GM12878 (cell line): ENCODE measurements around the gene WDR18. TPM values are rescaled to one million over a fixed set of nuclear protein-coding genes. Genes with fewer than 3 reads are reported as not detected.
A peak's percentile ranks its signal among the peaks of the same experiment; 100 is the strongest.

Source experiments
- CHD2 ChIP-seq: IDR thresholded peaks from 2 replicates; pipeline ENCODE4 v1.6.1; 2011; ENCODE audit warnings: low read depth, low read length, improper control_type of control experiment, borderline replicate concordance
- EED ChIP-seq: sonication (generic); IDR thresholded peaks from 2 replicates; pipeline ENCODE4 v1.6.1; 2016; ENCODE audit warnings: antibody characterized with exemption, low read depth
- GATAD2B ChIP-seq: fragments of 450-650 bp; conservative IDR thresholded peaks from 2 replicates; pipeline ENCODE4 v1.6.1; 2017; ENCODE audit warnings: low read depth, mild to moderate bottlenecking, moderate library complexity
- HDAC2 ChIP-seq: fragments of 200-600 bp; sonication (generic); IDR thresholded peaks from 2 replicates; pipeline ENCODE4 v1.6.1; 2017
- JUNB ChIP-seq: IDR thresholded peaks from 2 replicates; pipeline ENCODE4 v1.6.1; 2016; ENCODE audit warnings: antibody characterized with exemption, mild to moderate bottlenecking
- MEF2A ChIP-seq: IDR thresholded peaks from 2 replicates; pipeline ENCODE4 v1.6.1; 2011; ENCODE audit warnings: low read depth, mild to moderate bottlenecking, low read length, moderate library complexity; ENCODE audit not compliant: insufficient read depth
- NFXL1 ChIP-seq: fragments of 450-650 bp; IDR thresholded peaks from 2 replicates; pipeline ENCODE4 v1.6.1; 2017; ENCODE audit warnings: antibody characterized with exemption, mild to moderate bottlenecking, borderline replicate concordance
- NFYA ChIP-seq: IDR thresholded peaks from 2 replicates; pipeline ENCODE4 v1.6.1; 2011; ENCODE audit warnings: low read depth, mild to moderate bottlenecking, low read length, improper control_type of control experiment, borderline replicate concordance
- RBBP5 ChIP-seq: fragments of 200-600 bp; sonication (generic); conservative IDR thresholded peaks from 2 replicates; pipeline ENCODE4 v1.6.1; 2016
- SIX5 ChIP-seq: IDR thresholded peaks from 2 replicates; pipeline ENCODE4 v1.6.1; 2011; ENCODE audit warnings: mild to moderate bottlenecking, low read depth, low read length, moderate library complexity; ENCODE audit not compliant: severe bottlenecking
- SMARCA5 ChIP-seq: fragments of 450-650 bp; IDR thresholded peaks from 2 replicates; pipeline ENCODE4 v1.6.1; 2017; ENCODE audit warnings: mild to moderate bottlenecking
- STAT1 ChIP-seq: fragments of 450-650 bp; conservative IDR thresholded peaks from 2 replicates; pipeline ENCODE4 v1.6.1; 2014; ENCODE audit warnings: antibody characterized with exemption, mild to moderate bottlenecking
- STAT3 ChIP-seq: IDR thresholded peaks from 2 replicates; pipeline ENCODE4 v1.6.1; 2011; ENCODE audit warnings: low read depth, low read length, improper control_type of control experiment
- TCF7 ChIP-seq: IDR thresholded peaks from 2 replicates; pipeline ENCODE4 v1.6.1; 2014; ENCODE audit warnings: antibody characterized with exemption, borderline replicate concordance
- ZBED1 ChIP-seq: IDR thresholded peaks from 2 replicates; pipeline ENCODE4 v1.6.1; 2016; ENCODE audit warnings: borderline replicate concordance
- polyA plus RNA-seq, 11 experiments: library from polyadenylated mRNA; depleted of rRNA in 4 of 11; unstranded in 6 of 11; stranded (reverse) in 5 of 11; fragments of >200 nt; fragmentation: Nextera tagmentation in 4 of 11; fragmentation: Illumina TruSeq in 1 of 11; extraction: Ambion mirVana in 4 of 11; extraction: Trizol in 1 of 11; gene quantifications; 1 replicate in 1 of 11; 2 replicates in 10 of 11; pipeline versions ENCODE4 v1.2.1 to v1.2.3, GENCODE V29; 2011 to 2016; ENCODE audit warnings: inconsistent platforms in 2 of 11, missing spikeins in 2 of 11, low read depth in 1 of 11
- total RNA-seq, 4 experiments: library from RNA; depleted of rRNA in 3 of 4; stranded (reverse); fragments of >200 nt in 3 of 4; fragmentation: Illumina TruSeq in 1 of 4; extraction: Trizol in 1 of 4; gene quantifications; 2 replicates each; pipeline versions ENCODE4 v1.2.1 to v1.2.3, GENCODE V29; 2013 to 2021
- TF ChIP-seq, protein P1 (sequence below): fragments of 450-650 bp; IDR thresholded peaks from 2 replicates; pipeline ENCODE4 v1.6.1; 2017; ENCODE audit warnings: mild to moderate bottlenecking, moderate library complexity
- TF ChIP-seq, protein P2 (sequence below): fragments of 450-650 bp; formaldehyde crosslinking; IDR thresholded peaks from 2 replicates; pipeline ENCODE4 v1.4.0; 2020; ENCODE audit warnings: mild to moderate bottlenecking, moderate library complexity
- TF ChIP-seq, protein P3 (sequence below): fragments of 450-650 bp; conservative IDR thresholded peaks from 2 replicates; pipeline ENCODE4 v1.6.1; 2017; ENCODE audit warnings: mild to moderate bottlenecking, moderate library complexity
- TF ChIP-seq, protein P4 (sequence below): IDR thresholded peaks from 2 replicates; pipeline ENCODE4 v1.6.1; 2012; ENCODE audit warnings: low read depth, low read length, improper control_type of control experiment
- TF ChIP-seq, protein P5 (sequence below): fragments of 450-650 bp; IDR thresholded peaks from 2 replicates; pipeline ENCODE4 v1.6.1; 2017; ENCODE audit warnings: borderline replicate concordance

The WDR18 gene
- total and polyA plus RNA-seq, 10 of the 15 experiments (the other 5 are each of a cell fraction or from before 2014, with no cell fraction given), result 3.0 to 206 (median 62.3) TPM

DNA sequence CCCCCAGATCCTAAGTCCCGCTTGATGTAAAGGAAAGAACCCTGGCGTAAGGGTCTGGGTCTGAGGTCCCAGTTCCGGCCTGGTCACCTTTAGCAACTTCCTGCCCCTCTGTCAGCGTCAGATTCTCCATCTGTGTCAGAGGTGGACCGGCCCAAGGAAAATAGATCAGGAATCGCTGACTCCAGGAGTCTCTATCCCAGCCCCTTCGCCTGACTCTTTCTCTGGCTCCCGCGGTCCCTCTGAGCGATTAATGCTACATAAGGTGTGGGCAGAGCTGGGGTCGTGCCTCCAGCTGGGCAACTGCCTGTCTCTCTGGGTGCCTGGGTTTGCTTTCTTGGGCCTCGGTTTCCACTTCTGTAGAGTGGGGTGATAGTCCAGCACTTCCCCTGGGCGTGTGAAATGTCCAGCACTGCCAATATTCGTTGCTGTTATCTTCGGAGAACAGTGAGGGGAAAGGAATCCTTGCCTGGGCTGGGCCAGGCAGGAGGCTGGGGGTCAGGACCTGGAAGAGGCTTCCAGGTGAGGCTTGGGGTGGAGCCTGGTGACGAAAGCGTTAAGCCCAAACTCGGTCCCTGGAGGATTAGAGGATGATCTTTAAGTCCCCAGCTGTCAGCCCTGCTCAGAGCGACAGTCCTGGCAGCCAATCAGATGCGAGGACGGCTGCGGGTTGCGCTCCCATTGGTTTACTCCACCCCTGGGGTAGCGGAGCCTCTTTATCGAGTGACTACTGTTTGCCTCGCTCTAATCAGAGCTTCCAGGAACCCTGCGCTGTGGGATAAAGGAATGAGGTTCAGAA, 56.5 kb downstream of the WDR18 start (continued):
- TF ChIP-seq MEF2A, result no peak
- TF ChIP-seq, protein P1, sequence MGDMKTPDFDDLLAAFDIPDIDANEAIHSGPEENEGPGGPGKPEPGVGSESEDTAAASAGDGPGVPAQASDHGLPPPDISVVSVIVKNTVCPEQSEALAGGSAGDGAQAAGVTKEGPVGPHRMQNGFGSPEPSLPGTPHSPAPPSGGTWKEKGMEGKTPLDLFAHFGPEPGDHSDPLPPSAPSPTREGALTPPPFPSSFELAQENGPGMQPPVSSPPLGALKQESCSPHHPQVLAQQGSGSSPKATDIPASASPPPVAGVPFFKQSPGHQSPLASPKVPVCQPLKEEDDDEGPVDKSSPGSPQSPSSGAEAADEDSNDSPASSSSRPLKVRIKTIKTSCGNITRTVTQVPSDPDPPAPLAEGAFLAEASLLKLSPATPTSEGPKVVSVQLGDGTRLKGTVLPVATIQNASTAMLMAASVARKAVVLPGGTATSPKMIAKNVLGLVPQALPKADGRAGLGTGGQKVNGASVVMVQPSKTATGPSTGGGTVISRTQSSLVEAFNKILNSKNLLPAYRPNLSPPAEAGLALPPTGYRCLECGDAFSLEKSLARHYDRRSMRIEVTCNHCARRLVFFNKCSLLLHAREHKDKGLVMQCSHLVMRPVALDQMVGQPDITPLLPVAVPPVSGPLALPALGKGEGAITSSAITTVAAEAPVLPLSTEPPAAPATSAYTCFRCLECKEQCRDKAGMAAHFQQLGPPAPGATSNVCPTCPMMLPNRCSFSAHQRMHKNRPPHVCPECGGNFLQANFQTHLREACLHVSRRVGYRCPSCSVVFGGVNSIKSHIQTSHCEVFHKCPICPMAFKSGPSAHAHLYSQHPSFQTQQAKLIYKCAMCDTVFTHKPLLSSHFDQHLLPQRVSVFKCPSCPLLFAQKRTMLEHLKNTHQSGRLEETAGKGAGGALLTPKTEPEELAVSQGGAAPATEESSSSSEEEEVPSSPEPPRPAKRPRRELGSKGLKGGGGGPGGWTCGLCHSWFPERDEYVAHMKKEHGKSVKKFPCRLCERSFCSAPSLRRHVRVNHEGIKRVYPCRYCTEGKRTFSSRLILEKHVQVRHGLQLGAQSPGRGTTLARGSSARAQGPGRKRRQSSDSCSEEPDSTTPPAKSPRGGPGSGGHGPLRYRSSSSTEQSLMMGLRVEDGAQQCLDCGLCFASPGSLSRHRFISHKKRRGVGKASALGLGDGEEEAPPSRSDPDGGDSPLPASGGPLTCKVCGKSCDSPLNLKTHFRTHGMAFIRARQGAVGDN, result no peak
- TF ChIP-seq EED, result no peak
- TF ChIP-seq, protein P2, sequence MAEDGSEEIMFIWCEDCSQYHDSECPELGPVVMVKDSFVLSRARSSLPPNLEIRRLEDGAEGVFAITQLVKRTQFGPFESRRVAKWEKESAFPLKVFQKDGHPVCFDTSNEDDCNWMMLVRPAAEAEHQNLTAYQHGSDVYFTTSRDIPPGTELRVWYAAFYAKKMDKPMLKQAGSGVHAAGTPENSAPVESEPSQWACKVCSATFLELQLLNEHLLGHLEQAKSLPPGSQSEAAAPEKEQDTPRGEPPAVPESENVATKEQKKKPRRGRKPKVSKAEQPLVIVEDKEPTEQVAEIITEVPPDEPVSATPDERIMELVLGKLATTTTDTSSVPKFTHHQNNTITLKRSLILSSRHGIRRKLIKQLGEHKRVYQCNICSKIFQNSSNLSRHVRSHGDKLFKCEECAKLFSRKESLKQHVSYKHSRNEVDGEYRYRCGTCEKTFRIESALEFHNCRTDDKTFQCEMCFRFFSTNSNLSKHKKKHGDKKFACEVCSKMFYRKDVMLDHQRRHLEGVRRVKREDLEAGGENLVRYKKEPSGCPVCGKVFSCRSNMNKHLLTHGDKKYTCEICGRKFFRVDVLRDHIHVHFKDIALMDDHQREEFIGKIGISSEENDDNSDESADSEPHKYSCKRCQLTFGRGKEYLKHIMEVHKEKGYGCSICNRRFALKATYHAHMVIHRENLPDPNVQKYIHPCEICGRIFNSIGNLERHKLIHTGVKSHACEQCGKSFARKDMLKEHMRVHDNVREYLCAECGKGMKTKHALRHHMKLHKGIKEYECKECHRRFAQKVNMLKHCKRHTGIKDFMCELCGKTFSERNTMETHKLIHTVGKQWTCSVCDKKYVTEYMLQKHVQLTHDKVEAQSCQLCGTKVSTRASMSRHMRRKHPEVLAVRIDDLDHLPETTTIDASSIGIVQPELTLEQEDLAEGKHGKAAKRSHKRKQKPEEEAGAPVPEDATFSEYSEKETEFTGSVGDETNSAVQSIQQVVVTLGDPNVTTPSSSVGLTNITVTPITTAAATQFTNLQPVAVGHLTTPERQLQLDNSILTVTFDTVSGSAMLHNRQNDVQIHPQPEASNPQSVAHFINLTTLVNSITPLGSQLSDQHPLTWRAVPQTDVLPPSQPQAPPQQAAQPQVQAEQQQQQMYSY, result no peak
- peak; percentile 92 for TF ChIP-seq CHD2
- TF ChIP-seq TCF7, result no peak
- no peak for TF ChIP-seq GATAD2B
- TF ChIP-seq SMARCA5, result peak; percentile 68
- no peak for TF ChIP-seq ZBED1
- TF ChIP-seq SIX5, result no peak
- no peak for TF ChIP-seq NFXL1
- no peak for TF ChIP-seq STAT3
- TF ChIP-seq, protein P3, sequence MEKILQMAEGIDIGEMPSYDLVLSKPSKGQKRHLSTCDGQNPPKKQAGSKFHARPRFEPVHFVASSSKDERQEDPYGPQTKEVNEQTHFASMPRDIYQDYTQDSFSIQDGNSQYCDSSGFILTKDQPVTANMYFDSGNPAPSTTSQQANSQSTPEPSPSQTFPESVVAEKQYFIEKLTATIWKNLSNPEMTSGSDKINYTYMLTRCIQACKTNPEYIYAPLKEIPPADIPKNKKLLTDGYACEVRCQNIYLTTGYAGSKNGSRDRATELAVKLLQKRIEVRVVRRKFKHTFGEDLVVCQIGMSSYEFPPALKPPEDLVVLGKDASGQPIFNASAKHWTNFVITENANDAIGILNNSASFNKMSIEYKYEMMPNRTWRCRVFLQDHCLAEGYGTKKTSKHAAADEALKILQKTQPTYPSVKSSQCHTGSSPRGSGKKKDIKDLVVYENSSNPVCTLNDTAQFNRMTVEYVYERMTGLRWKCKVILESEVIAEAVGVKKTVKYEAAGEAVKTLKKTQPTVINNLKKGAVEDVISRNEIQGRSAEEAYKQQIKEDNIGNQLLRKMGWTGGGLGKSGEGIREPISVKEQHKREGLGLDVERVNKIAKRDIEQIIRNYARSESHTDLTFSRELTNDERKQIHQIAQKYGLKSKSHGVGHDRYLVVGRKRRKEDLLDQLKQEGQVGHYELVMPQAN, result no peak
- TF ChIP-seq NFYA, result peak; percentile 99
- TF ChIP-seq, protein P4, sequence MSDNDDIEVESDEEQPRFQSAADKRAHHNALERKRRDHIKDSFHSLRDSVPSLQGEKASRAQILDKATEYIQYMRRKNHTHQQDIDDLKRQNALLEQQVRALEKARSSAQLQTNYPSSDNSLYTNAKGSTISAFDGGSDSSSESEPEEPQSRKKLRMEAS, result no peak
- TF ChIP-seq, protein P5, sequence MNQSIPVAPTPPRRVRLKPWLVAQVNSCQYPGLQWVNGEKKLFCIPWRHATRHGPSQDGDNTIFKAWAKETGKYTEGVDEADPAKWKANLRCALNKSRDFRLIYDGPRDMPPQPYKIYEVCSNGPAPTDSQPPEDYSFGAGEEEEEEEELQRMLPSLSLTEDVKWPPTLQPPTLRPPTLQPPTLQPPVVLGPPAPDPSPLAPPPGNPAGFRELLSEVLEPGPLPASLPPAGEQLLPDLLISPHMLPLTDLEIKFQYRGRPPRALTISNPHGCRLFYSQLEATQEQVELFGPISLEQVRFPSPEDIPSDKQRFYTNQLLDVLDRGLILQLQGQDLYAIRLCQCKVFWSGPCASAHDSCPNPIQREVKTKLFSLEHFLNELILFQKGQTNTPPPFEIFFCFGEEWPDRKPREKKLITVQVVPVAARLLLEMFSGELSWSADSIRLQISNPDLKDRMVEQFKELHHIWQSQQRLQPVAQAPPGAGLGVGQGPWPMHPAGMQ, result no peak
- no peak for TF ChIP-seq JUNB
- 0 out of 2 replicates have a peak, but pooled peaks have one; percentile 56 for TF ChIP-seq HDAC2
- TF ChIP-seq STAT1, result no peak
- TF ChIP-seq RBBP5, result no peak
